ENCODE measurements around the gene TMEM117. TPM values are rescaled to one million over a fixed set of nuclear protein-coding genes. Genes with fewer than 3 reads are reported as not detected.

The TMEM117 gene
- total RNA-seq, 2 experiments from 2014 or later = 0.95 to 7.1 TPM

DNA sequence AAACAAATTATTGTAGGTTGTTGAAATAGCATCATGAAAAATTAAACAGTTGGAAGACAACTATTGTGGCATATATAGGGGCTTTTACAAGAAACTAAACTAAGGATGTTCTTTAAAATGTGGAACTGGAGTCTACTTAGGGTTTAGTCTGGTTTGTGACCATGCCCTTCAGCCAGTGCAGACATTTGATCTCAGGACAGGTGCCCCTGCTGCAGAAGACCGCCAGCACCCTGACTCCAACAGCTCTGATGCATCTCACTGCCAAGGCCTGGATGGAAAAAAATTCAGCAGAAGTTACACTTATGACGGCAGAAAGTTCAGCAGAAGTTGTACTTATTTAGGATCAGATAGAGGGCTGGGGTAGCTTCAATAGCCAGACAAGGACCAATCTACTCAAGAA lies 51.5 kb downstream of the TMEM117 start:
- Histone ChIP-seq H2AFZ (ENCODE audit: low read length) (no peak overlapping the region), H3K9me2 (ENCODE audit: insufficient read depth, low read length) (no peaks in the 10 kb centered on the region), H3K36me3 (ENCODE audit: insufficient read depth, low read length) (no peaks in the 10 kb centered on the region), H3K4me3 (ENCODE audit: low read depth, low read length, poor library complexity, severe bottlenecking) (no peak overlapping the region), H3K79me2 (ENCODE audit: insufficient read depth, low read depth, low read length) (no peaks in the 10 kb centered on the region), H3K27ac (ENCODE audit: low read depth, low read length, poor library complexity, severe bottlenecking) (no peak overlapping the region), H3K4me1 (ENCODE audit: insufficient read depth, low read length, poor library complexity, severe bottlenecking) (no peaks in the 10 kb centered on the region), H3K4me2 (ENCODE audit: low read length) (no peak overlapping the region), H3K9me3 (ENCODE audit: low read length) (no peaks in the 10 kb centered on the region), H4K20me1 (ENCODE audit: insufficient read depth, low read length) (no peaks in the 10 kb centered on the region)
- no TSS peak for BruUV-seq (replicated peaks)
- CTCF ChIA-PET (ENCODE audit: unreplicated experiment) = no interaction called here
- POLR2A ChIA-PET = no interaction called here
- no peak for DNase-seq (ENCODE audit: low spot score)
- TF ChIP-seq, protein P1, sequence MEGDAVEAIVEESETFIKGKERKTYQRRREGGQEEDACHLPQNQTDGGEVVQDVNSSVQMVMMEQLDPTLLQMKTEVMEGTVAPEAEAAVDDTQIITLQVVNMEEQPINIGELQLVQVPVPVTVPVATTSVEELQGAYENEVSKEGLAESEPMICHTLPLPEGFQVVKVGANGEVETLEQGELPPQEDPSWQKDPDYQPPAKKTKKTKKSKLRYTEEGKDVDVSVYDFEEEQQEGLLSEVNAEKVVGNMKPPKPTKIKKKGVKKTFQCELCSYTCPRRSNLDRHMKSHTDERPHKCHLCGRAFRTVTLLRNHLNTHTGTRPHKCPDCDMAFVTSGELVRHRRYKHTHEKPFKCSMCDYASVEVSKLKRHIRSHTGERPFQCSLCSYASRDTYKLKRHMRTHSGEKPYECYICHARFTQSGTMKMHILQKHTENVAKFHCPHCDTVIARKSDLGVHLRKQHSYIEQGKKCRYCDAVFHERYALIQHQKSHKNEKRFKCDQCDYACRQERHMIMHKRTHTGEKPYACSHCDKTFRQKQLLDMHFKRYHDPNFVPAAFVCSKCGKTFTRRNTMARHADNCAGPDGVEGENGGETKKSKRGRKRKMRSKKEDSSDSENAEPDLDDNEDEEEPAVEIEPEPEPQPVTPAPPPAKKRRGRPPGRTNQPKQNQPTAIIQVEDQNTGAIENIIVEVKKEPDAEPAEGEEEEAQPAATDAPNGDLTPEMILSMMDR (conservative IDR thresholded peaks at IDR 0.05; ENCODE audit: low read length) = no peak
- no peak for TF ChIP-seq EZH2phosphoT487 (IDR thresholded peaks at IDR 0.05; ENCODE audit: borderline replicate concordance, low read depth, low read length)
- intact Hi-C loops (cut with micrococcal nuclease; ENCODE audit: unreplicated experiment) = loop anchor here (10.0 kb wide), 1 partner anchor 383 kb away; no protein-coding TSS in a partner anchor

DNA sequence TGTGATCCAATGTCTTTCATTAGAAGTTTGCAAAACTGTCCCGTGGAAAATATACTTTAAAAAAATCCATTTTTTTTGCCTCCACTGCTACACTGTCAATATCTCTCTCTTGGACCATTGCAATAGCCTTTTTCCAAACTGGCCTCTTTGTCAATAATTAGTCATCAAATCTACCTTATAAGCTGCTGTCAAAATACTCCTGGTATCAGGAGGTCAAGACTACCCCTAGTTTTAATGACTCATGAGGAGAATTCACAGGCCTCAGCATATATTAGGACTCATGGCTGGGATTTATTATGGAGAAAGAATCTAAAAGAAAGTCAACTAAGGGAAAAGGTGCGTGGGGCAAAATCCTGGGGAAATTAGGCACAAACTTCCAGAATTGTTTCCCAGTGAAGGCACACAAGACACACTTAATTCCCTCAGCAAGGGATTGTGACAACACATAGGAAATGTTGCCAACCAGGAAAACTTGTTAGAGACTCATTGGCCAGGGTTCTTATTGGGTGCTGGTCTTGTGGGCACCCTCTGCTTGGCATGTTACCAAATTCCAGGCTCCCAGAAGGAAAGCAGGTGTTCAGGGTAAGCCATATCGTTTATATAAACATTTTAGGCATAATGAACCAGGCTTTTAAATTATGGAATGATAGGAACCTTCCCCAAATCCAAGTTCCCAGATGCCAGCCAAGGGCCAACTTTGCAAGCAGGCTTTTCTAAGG lies 56.1 kb downstream of the TMEM117 start:
- no peaks in the 10 kb centered on the region for H3K36me3 ChIP-seq (ENCODE audit: insufficient read depth, low read length)
- H4K20me1 ChIP-seq (ENCODE audit: insufficient read depth, low read length) = no peaks in the 10 kb centered on the region
- H3K4me3 ChIP-seq (ENCODE audit: low read depth, low read length, poor library complexity, severe bottlenecking) = no peak overlapping the region
- ChIA-PET POLR2A (interaction anchor here (0.6 to 0.7 kb wide), 3 partner anchors 17 to 493 kb away, joined by 5 to 6 read pairs (median 5); no protein-coding TSS in a partner anchor), CTCF (ENCODE audit: unreplicated experiment) (no interaction called here)
- intact Hi-C loops (cut with micrococcal nuclease; ENCODE audit: unreplicated experiment) = no loop called here
- no TSS peak for BruUV-seq (replicated peaks)
- H3K4me2 ChIP-seq (ENCODE audit: low read length) = no peak overlapping the region
- H3K4me1 ChIP-seq (ENCODE audit: insufficient read depth, low read length, poor library complexity, severe bottlenecking) = no peaks in the 10 kb centered on the region
- no peak overlapping the region for H2AFZ ChIP-seq (ENCODE audit: low read length)
- no peaks in the 10 kb centered on the region for H3K9me3 ChIP-seq (ENCODE audit: low read length)
- H3K79me2 ChIP-seq (ENCODE audit: insufficient read depth, low read depth, low read length) = no peaks in the 10 kb centered on the region
- no peaks in the 10 kb centered on the region for H3K9me2 ChIP-seq (ENCODE audit: insufficient read depth, low read length)
- TF ChIP-seq, protein P1 (conservative IDR thresholded peaks at IDR 0.05; ENCODE audit: low read length) = no peak
- no peak for TF ChIP-seq EZH2phosphoT487 (IDR thresholded peaks at IDR 0.05; ENCODE audit: borderline replicate concordance, low read depth, low read length)
- H3K27ac ChIP-seq (ENCODE audit: low read depth, low read length, poor library complexity, severe bottlenecking) = no peak overlapping the region
- no peak for DNase-seq (ENCODE audit: low spot score)

DNA sequence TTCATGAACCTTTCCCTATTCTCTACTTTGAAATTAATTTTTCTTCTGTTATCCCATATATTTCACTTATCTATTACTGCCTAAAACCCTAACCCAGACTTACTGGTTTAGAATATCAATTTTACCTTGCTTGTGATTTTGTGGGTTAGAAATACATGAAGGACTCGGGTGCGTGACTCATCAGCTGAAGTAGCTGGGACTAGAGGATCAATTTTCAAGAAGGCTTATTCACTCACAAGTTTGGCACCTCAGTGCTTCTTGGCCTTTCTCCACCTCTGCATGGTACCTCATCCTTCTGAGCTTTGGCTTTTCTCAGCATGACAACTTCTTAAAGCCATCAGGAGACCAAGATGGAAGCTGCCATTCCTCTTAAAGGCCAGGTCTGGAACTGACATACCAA lies 57.8 kb downstream of the TMEM117 start:
- intact Hi-C loops (cut with micrococcal nuclease; ENCODE audit: unreplicated experiment) = no loop called here
- H3K9me3 ChIP-seq (ENCODE audit: low read length) = no peaks in the 10 kb centered on the region
- no peak overlapping the region for H3K4me3 ChIP-seq (ENCODE audit: low read depth, low read length, poor library complexity, severe bottlenecking)
- CTCF ChIA-PET (ENCODE audit: unreplicated experiment) = no interaction called here
- H2AFZ ChIP-seq (ENCODE audit: low read length) = no peak overlapping the region
- no peak for DNase-seq (ENCODE audit: low spot score)
- no peaks in the 10 kb centered on the region for H4K20me1 ChIP-seq (ENCODE audit: insufficient read depth, low read length)
- BruUV-seq (replicated peaks) = no TSS peak
- no peaks in the 10 kb centered on the region for H3K4me1 ChIP-seq (ENCODE audit: insufficient read depth, low read length, poor library complexity, severe bottlenecking)
- POLR2A ChIA-PET = no interaction called here
- H3K36me3 ChIP-seq (ENCODE audit: insufficient read depth, low read length) = no peaks in the 10 kb centered on the region
- no peaks in the 10 kb centered on the region for H3K9me2 ChIP-seq (ENCODE audit: insufficient read depth, low read length)
- no peak overlapping the region for H3K27ac ChIP-seq (ENCODE audit: low read depth, low read length, poor library complexity, severe bottlenecking)
- H3K79me2 ChIP-seq (ENCODE audit: insufficient read depth, low read depth, low read length) = no peaks in the 10 kb centered on the region
- H3K4me2 ChIP-seq (ENCODE audit: low read length) = no peak overlapping the region
- TF ChIP-seq EZH2phosphoT487 (IDR thresholded peaks at IDR 0.05; ENCODE audit: borderline replicate concordance, low read depth, low read length) = no peak
- TF ChIP-seq, protein P1 (conservative IDR thresholded peaks at IDR 0.05; ENCODE audit: low read length) = no peak

All from OCI-LY7 (cell line).